ACC112 (cell line): ENCODE data around the gene DPH3.

Experiments
- H2AFZ ChIP-seq: fragments of 200-600 bp; sonication (generic); one replicate; pipeline ENCODE4 v1.6.0; 2017; ENCODE audit warnings: antibody characterized with exemption, low read length; ENCODE audit not compliant: unreplicated experiment
- H3K27ac ChIP-seq: fragments of 200-600 bp; sonication (generic); 2 replicates; pipeline ENCODE4 v1.5.1; 2014; ENCODE audit warnings: low read depth, mild to moderate bottlenecking, antibody characterized with exemption, low read length, moderate library complexity
- H3K27me3 ChIP-seq: fragments of 200-600 bp; sonication (generic); 2 replicates; pipeline ENCODE4 v1.6.1; 2014; ENCODE audit warnings: mild to moderate bottlenecking, antibody characterized with exemption, low read length, moderate library complexity, mixed read lengths; ENCODE audit not compliant: insufficient read depth
- H3K36me3 ChIP-seq: fragments of 200-600 bp; sonication (generic); 2 replicates; pipeline ENCODE4 v1.6.1; 2016; ENCODE audit warnings: mild to moderate bottlenecking, antibody characterized with exemption, low read length, moderate library complexity, mixed read lengths; ENCODE audit not compliant: insufficient read depth
- H3K4me1 ChIP-seq: fragments of 200-600 bp; sonication (generic); one replicate; pipeline ENCODE4 v1.6.1; 2016; ENCODE audit warnings: low read length, mixed read lengths; ENCODE audit not compliant: insufficient read depth, unreplicated experiment, control insufficient read depth
- H3K4me3 ChIP-seq: fragments of 200-600 bp; sonication (generic); 2 replicates; pipeline ENCODE4 v1.5.1; 2014; ENCODE audit warnings: mild to moderate bottlenecking, low read depth, low read length
- H3K79me2 ChIP-seq: fragments of 200-600 bp; sonication (generic); one replicate; pipeline ENCODE4 v1.6.0; 2016; ENCODE audit warnings: low read length; ENCODE audit not compliant: control insufficient read depth, unreplicated experiment, insufficient read depth

Gene DPH3

DNA sequence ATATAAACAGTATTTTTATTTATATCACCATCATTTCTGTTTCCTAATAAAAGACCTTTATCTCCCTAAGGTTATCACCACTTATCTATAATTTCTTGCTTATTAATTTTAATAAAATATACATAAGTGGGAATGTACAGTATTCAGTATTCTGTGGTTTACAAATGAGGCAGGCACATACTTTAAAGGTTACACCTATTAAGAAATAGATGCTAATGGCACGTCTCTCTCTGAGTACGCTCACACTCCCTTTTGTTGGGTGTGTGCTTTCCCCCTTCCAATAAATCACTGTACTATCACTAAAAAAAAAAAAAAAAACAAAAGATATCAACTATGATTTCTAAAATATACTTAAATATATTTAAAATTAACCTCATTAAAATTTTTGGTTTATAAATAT is 9.1 kb upstream of the DPH3 start:
- peaks cover under 1% of the 10 kb centered on the region for H3K79me2 ChIP-seq
- H3K36me3 ChIP-seq, result peaks cover 7% of the 10 kb centered on the region; the same call in 1 of the 2 replicates
- no peak overlapping the region for H2AFZ ChIP-seq
- H3K4me1 ChIP-seq, result no peaks in the 10 kb centered on the region
- H3K27ac ChIP-seq, result no peak overlapping the region
- no peak overlapping the region for H3K4me3 ChIP-seq
- no peaks in the 10 kb centered on the region for H3K27me3 ChIP-seq

DNA sequence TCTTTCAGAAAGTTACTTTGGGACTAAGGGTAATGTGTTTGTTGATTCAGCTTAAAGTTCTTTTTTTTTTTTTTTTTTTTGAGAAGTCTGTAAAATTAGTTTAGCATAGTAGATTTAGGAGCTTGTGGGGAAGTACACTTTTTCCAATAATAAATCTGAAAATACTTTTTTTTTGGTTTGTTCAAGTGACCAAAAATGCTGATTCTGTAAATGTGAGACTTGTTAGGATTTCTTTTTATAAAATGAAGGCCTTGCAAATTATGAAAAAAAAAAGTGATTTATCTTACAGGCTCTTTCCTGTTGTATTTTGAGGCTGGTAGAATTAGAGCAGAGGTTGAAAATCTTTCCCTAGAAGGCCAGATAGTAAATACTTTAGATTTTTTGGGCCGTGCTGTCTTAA is 7.8 kb upstream of the DPH3 start:
- no peaks in the 10 kb centered on the region for H3K4me1 ChIP-seq
- H3K36me3 ChIP-seq, result peaks cover 7% of the 10 kb centered on the region; the same call in 1 of the 2 replicates
- H2AFZ ChIP-seq, result no peak overlapping the region
- H3K4me3 ChIP-seq, result no peak overlapping the region
- no peak overlapping the region for H3K27ac ChIP-seq
- no peaks in the 10 kb centered on the region for H3K27me3 ChIP-seq
- H3K79me2 ChIP-seq, result peaks cover 7% of the 10 kb centered on the region

DNA sequence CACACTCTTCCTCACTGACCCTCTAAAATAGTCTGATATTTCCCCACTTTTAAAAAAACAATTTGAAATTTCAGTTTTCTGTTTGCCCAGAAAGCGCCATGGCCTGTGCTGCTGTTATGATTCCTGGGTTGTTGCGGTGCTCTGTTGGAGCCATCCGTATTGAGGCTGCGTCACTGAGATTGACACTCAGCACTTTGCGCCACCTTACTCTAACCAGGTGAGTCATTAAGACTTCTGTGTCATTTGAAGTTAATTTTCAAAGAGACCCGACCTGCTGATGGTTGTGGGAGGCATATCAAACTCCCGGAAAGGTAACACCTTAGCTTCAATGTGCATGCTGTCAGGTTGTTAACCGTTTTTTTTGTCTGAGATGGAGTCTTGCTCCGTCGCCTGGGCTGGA is 6.1 kb upstream of the DPH3 start:
- no peaks in the 10 kb centered on the region for H3K27me3 ChIP-seq
- H3K4me1 ChIP-seq, result peaks cover 17% of the 10 kb centered on the region
- 0 out of 2 replicates have a peak, but pooled peaks cover 7% of the 10 kb centered on the region for H3K36me3 ChIP-seq
- H3K27ac ChIP-seq, result no peak overlapping the region
- H3K79me2 ChIP-seq, result peaks cover 22% of the 10 kb centered on the region
- H2AFZ ChIP-seq, result no peak overlapping the region
- no peak overlapping the region for H3K4me3 ChIP-seq

DNA sequence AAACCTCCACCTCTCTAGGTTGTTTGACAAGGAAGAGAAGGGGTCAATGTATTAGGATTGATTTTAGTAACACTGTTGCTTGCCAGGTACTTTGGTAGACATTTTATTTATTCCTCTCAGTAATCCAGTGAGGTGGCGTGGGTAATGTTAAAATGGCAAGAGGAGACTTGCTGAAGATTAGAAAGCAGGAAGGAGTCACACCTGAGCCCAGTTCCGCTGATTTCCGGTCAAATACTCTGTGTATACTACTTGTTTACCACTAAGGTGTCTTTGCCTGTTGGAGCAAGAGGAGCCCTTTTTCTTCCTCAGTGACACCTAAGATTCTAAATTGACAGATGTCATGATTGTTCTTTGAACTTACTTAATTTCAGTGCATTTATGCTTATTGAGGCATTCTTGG is 2.0 kb upstream of the DPH3 start:
- Histone ChIP-seq H2AFZ (no peak overlapping the region), H3K79me2 (peaks cover 59% of the 10 kb centered on the region), H3K27ac (no peak overlapping the region), H3K4me1 (peaks cover 29% of the 10 kb centered on the region), H3K27me3 (no peaks in the 10 kb centered on the region), H3K36me3 (0 out of 2 replicates have a peak, but pooled peaks cover 2% of the 10 kb centered on the region), H3K4me3 (peak overlapping the region; percentile 100)

DNA sequence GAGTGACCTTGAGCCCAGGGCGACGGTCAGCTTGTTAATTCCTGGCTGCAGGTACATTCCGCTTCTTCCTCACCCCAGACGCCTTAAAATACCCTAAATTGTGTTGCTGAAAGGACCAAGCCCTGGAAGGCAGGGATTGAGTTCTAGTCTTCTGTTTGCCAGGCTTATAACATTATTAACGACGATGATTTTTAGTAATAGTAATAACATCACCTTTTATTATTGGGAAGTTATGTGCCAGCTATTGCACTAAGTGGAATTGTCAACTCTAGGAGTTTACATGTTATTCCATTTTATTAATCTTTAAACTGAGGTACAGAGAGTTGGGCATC is 678 bp upstream of the DPH3 start:
- peak overlapping the region; percentile 56 for H3K27ac ChIP-seq
- 0 out of 2 replicates have a peak, but pooled peaks cover under 1% of the 10 kb centered on the region for H3K36me3 ChIP-seq
- peaks cover 66% of the 10 kb centered on the region for H3K79me2 ChIP-seq
- H3K27me3 ChIP-seq, result no peaks in the 10 kb centered on the region
- H3K4me1 ChIP-seq, result peaks cover 29% of the 10 kb centered on the region
- H2AFZ ChIP-seq, result peak overlapping the region; percentile 58
- peak overlapping the region; percentile 100 for H3K4me3 ChIP-seq

DNA sequence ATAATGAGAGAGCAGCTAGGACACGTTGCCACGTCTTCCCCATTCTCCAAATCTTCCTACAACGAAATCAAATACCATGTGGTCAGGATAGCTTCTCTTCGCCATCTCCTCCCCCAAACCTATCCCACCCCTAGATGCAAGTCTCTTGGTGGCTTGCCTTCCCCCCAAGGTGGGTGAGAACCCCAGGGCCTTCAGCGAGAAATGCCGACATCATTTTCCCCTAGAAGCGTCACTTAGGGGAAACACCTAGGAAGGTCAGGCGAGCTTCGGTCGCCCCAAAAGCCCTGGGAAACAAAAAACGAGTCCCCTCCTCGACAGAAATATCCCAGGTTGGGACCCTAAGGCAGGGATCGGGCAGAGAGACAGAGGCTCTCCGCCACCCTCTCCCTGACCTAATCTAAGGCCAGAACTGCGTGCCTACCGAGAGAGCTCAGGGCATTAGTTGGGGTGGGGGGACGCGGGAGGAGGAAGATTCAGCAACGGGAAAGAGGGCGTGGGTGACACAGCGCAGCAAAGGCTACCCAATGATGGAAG is 502 bp downstream of the DPH3 start:
- H3K27ac ChIP-seq, result peak overlapping the region; percentile 85

DNA sequence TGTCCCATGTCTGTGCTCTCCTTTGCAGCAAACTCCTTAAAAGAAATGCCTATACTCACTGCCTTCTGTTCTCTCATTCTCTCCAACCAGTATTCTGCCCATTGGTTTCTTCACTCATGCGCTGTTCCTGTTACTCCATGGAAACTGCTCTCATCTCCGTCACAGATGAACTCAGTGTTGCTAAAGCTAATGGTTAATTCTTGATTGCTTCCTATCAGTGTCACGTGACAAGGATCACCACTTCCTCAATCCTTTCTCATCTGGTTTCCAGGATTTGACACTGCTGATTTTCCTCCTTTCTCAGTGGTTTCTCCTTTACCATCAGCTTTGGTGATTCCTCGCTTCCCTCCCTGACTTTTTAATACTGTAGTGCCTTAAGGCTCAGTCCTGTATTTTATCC is 2.6 kb downstream of the DPH3 start:
- peaks cover 55% of the 10 kb centered on the region for H3K79me2 ChIP-seq
- peaks cover 12% of the 10 kb centered on the region for H3K36me3 ChIP-seq
- no peak overlapping the region for H2AFZ ChIP-seq
- H3K4me3 ChIP-seq, result no peak overlapping the region
- H3K4me1 ChIP-seq, result peaks cover 26% of the 10 kb centered on the region
- H3K27ac ChIP-seq, result no peak overlapping the region
- H3K27me3 ChIP-seq, result no peaks in the 10 kb centered on the region

More for the DNA sequence above, 502 bp downstream of the DPH3 start:
- Histone ChIP-seq H3K36me3 (peaks cover 7% of the 10 kb centered on the region), H2AFZ (peak overlapping the region; percentile 94), H3K79me2 (peaks cover 66% of the 10 kb centered on the region), H3K4me3 (peak overlapping the region; percentile 100), H3K27me3 (no peaks in the 10 kb centered on the region), H3K4me1 (peaks cover 29% of the 10 kb centered on the region)

DNA sequence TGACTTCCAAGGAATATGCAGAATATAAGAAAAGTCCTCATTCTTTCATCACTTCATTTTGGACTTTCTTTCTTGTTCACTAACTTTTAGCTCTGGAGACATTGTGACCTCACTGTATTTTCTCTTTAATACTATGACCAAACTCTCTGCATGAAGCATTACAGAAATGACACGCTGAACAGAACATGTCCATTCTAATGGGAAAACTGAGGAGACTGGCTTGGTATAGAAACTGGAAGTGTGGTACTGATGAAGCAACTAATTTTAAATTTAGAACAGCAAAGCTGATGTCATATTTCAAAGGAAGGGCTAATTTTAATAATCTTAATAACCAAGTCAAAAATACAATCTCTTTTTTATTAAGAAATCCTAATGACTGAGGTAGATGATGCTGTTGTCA is 4.7 kb downstream of the DPH3 start:
- H3K79me2 ChIP-seq, result peaks cover 36% of the 10 kb centered on the region

DNA sequence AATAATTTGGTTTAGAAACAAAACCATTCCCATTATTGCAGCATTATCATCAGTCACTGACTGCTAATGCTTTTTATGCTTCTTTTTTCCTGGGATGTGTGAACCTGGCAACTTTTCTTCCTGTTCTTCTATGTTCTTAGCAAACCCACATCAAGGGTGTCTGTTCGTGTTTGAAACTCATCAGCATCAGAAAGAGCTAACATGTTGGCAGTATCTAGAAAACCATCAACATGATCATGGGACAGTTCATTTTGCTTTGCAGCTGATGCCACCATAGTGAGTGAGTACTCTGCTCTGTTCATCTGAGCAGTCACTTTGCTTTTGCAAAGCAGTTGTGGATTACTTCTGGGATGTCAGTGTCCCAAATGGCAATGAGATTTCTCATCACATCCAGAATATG is 5.9 kb downstream of the DPH3 start:
- peaks cover 12% of the 10 kb centered on the region for H3K36me3 ChIP-seq
- no peak overlapping the region for H3K27ac ChIP-seq
- no peak overlapping the region for H2AFZ ChIP-seq
- no peaks in the 10 kb centered on the region for H3K27me3 ChIP-seq
- H3K4me3 ChIP-seq, result no peak overlapping the region
- peaks cover 11% of the 10 kb centered on the region for H3K4me1 ChIP-seq
- peaks cover 28% of the 10 kb centered on the region for H3K79me2 ChIP-seq

More for the DNA sequence above, 4.7 kb downstream of the DPH3 start:
- no peak overlapping the region for H3K4me3 ChIP-seq
- H3K4me1 ChIP-seq, result peaks cover 11% of the 10 kb centered on the region
- H3K36me3 ChIP-seq, result peaks cover 12% of the 10 kb centered on the region
- H3K27ac ChIP-seq, result no peak overlapping the region
- H2AFZ ChIP-seq, result no peak overlapping the region
- no peaks in the 10 kb centered on the region for H3K27me3 ChIP-seq

DNA sequence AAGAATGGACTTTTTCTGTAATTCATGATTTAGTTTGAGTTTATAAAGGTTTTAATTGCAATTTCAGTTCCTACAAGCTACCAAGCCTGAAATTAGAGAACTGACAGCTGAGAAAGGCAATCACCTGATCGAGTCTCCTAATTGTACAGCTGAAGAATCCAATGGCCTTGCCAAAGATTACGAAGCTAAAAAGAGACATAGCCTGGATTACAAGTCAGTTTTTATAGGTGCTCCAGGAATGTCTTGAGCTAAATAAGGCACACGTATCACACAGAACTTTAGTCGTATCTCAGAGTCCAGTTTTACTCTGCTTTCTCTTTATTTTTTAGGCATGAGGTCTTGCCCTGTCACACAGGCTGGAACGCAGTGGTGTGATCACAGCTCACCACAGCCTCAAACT is 6.6 kb downstream of the DPH3 start:
- no peak overlapping the region for H2AFZ ChIP-seq
- H3K27me3 ChIP-seq, result no peaks in the 10 kb centered on the region
- H3K27ac ChIP-seq, result no peak overlapping the region
- peaks cover 7% of the 10 kb centered on the region for H3K4me1 ChIP-seq
- H3K79me2 ChIP-seq, result peaks cover 22% of the 10 kb centered on the region
- H3K36me3 ChIP-seq, result peaks cover 12% of the 10 kb centered on the region
- H3K4me3 ChIP-seq, result no peak overlapping the region

DNA sequence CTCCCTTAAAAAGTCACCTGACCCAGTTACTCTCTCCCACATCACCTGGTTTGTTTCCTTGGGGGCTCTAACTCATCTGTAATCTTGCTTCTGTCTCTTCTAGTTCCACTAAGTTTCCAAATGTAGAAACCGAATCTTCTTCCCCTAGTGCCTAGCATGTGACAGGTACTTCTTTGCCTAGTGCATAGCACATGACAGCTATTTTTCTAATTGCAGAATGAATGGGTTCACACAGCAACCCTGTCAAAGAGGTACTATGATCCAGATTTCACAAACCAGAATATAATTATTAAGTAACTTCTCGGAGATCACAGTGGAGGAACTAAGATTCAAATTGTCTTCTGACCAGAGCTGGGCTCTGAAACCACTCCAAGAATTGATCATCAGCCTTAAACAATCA is 7.4 kb downstream of the DPH3 start:
- Histone ChIP-seq H2AFZ (no peak overlapping the region), H3K79me2 (peaks cover 13% of the 10 kb centered on the region), H3K4me3 (no peak overlapping the region), H3K36me3 (peaks cover 12% of the 10 kb centered on the region), H3K4me1 (no peaks in the 10 kb centered on the region), H3K27ac (no peak overlapping the region), H3K27me3 (no peaks in the 10 kb centered on the region)
